Measurements from ENCODE around the gene XPNPEP2. TPM values are rescaled to one million over a fixed set of nuclear protein-coding genes. Genes with fewer than 3 reads are reported as not detected.
A peak's percentile ranks its signal among the peaks of the same experiment; 100 is the strongest.

The XPNPEP2 gene
- total RNA-seq, 1 experiment from 2014 or later = 0.10 TPM

DNA sequence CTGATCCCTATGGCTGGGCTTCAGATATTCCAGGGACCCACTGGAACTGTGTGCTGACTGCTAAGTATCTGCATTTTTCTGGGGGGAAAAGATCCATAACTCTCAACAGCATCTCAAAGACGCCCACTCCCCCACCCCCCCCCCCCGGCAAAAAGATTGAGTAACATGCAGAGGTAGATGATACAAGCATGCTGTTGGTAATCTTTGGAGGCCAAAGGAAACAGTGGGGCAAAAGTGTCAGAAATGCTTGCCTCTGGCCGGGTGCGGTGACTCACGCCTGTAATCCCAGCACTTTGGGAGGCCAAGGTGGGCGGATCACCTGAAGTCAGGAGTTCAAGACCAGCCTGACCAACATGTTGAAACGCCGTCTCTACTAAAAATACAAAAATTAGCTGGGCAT, 12.2 kb downstream of the XPNPEP2 start:
- H3K27me3 ChIP-seq (ENCODE audit: control insufficient read depth, insufficient read depth, low read length) = 0 out of 2 replicates have a peak, but pooled peaks cover 2% of the 10 kb centered on the region
- H3K36me3 ChIP-seq (replicated peaks; ENCODE audit: control insufficient read depth, insufficient read depth, low read length) = no peaks in the 10 kb centered on the region
- H3K4me3 ChIP-seq (ENCODE audit: insufficient read depth, low read depth, low read length) = no peak overlapping the region
- no peak for DNase-seq

DNA sequence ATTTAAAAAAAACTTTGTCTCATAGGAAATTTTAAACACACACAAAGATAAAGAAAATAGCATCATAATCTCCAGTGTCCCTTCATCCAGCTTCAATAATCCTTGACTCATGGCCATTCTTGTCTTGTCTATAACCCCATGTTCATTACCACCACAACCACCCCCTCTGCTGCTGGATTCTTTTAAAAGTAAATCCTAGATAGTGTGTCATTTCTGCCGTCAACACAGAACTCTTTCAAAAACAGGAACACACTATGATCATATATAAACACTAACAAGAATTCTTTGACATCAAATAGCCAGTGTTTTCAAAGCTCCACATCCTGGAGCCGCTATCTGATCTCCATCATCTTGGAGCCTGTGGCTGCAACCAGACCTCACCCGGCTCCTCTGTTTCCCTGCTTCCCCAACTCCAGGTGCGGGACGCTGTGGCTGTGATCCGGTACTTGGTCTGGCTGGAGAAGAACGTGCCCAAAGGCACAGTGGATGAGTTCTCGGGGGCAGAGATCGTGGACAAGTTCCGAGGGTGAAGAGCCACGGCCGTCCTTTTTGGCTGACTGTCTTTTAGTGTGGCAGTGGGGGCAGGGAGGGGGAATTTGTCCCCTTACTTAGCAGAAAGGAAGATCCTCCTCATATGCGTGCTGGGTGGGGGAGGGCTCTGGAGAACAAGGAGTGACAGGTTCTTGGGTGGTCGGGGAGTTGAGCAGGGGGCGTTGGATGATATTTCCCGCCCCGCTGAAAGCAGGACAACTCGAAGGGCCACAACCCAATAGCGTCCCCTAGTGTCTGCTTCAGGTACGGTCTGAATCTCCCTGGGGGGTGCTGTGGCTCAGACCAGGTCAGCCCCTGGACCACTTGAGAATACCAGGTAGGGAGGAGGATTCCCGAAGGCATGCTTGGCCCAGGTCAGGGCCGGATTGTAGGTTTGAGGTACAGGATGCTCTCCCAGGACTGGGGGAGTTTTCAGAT, 15.6 kb downstream of the XPNPEP2 start:
- peak; percentile 87 for DNase-seq
- Histone ChIP-seq H3K27me3 (ENCODE audit: control insufficient read depth, insufficient read depth, low read length) (0 out of 2 replicates have a peak, but pooled peaks cover 2% of the 10 kb centered on the region), H3K36me3 (replicated peaks; ENCODE audit: control insufficient read depth, insufficient read depth, low read length) (no peaks in the 10 kb centered on the region), H3K4me3 (ENCODE audit: insufficient read depth, low read depth, low read length) (no peak overlapping the region)

DNA sequence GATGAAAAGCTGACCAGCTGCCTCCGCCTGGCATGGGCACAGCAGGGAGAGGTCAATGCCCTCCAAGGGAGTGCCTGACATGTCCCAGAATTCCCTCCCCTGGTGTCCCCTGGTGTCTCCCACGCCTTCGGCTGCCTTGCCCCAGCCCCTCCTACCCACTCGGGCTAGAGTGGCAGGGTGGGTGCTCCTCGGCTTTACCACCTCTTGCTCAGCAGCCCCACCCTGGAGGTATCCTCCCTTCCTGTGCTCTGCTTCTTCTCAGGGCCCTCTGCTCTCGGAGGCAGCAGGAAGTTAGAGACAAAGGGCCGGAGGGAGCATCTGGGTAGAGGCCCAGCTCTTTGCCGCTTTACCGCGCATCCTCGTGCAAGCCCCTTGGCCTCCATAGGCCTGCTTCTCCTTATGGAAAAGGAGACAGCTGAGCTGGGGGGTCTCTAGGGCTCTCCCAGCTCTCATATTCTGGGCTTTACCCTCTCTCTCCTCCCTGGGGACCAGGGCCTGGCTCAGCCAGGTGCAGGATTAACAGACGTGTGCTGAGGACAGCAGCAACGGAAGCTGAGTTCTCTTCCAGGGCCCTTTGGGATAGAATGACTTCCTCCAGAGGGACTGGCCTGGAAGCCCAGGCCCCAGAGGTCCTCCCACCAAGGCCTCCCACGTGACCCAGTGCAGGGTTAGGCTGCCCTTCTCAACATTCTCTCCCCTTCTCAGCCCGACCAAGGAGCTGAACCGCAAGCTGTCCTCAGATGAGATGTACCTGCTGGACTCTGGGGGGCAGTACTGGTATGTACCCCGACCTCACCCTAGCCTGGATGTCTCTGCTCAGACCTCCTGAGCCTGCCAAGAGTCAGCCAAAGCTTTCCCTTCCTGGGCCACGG, 17.2 kb downstream of the XPNPEP2 start:
- peak; percentile 84 for DNase-seq
- no peaks in the 10 kb centered on the region for H3K36me3 ChIP-seq (replicated peaks; ENCODE audit: control insufficient read depth, insufficient read depth, low read length)
- 0 out of 2 replicates have a peak, but pooled peaks cover 2% of the 10 kb centered on the region for H3K27me3 ChIP-seq (ENCODE audit: control insufficient read depth, insufficient read depth, low read length)
- H3K4me3 ChIP-seq (ENCODE audit: insufficient read depth, low read depth, low read length) = no peak overlapping the region

DNA sequence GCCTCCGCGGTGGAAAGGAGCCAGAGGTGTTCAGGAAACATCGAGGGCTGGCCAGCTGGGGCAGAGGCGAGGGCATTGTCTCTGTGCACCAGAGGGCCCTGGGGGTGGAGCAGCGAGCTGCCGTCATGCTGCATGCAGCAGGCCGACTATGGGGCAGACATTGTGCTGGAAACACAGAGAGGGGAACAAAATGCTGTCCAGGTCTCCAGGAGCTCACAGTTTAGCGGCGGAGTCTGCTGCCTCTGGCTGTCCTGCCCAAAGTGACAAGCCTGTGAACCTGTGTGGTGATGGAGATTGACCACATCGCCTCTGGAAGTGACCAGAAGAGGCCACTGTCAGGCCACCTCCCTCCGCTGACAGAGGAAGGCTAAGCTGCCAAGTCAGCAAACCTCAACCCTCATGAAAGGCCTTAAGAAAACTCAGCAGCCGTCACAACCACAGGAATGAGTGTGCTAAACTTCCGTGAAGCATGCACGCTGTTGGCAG, 20.8 kb downstream of the XPNPEP2 start:
- Histone ChIP-seq H3K27me3 (ENCODE audit: control insufficient read depth, insufficient read depth, low read length) (no peaks in the 10 kb centered on the region), H3K36me3 (replicated peaks; ENCODE audit: control insufficient read depth, insufficient read depth, low read length) (no peaks in the 10 kb centered on the region), H3K4me3 (ENCODE audit: insufficient read depth, low read depth, low read length) (no peak overlapping the region)
- DNase-seq = no peak

DNA sequence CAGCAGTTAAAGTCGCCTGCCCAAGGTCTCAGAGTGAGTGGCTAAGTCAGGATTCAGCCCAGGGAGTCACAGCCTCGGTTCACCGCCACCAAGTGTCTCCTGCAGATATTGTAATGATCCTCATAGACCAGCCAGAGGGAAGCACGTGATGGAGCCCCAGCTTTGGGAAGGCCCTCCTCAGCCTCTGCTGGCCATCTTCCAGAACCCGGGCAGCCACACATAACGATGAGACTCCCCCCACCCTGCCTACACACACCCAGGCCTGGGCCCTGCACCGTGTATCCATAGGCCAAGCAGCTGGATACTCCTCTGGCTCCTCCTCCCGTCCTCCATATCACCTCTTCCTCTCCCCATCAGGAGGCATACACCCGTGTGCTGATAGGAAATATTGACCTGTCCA, 21.4 kb downstream of the XPNPEP2 start:
- Histone ChIP-seq H3K27me3 (ENCODE audit: control insufficient read depth, insufficient read depth, low read length) (no peaks in the 10 kb centered on the region), H3K4me3 (ENCODE audit: insufficient read depth, low read depth, low read length) (no peak overlapping the region), H3K36me3 (replicated peaks; ENCODE audit: control insufficient read depth, insufficient read depth, low read length) (no peaks in the 10 kb centered on the region)
- no peak for DNase-seq

DNA sequence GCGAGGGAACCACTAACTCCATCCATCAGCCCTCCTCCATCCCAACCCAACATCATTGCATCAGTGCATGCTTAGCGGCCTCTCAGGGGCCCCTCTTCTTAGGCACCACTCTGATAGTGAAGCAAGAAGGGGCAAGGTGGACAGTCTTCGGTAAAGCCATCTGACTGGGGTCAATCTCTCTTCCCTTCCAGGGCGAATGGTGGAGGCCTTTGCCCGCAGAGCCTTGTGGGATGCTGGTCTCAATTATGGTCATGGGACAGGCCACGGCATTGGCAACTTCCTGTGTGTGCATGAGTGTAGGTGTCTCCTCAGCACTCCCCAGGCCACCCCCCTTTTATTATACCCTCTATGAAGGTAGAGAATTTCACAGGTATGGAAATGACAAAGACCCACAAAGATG, 22.2 kb downstream of the XPNPEP2 start:
- no peak overlapping the region for H3K4me3 ChIP-seq (ENCODE audit: insufficient read depth, low read depth, low read length)
- H3K27me3 ChIP-seq (ENCODE audit: control insufficient read depth, insufficient read depth, low read length) = no peaks in the 10 kb centered on the region
- H3K36me3 ChIP-seq (replicated peaks; ENCODE audit: control insufficient read depth, insufficient read depth, low read length) = no peaks in the 10 kb centered on the region
- no peak for DNase-seq

DNA sequence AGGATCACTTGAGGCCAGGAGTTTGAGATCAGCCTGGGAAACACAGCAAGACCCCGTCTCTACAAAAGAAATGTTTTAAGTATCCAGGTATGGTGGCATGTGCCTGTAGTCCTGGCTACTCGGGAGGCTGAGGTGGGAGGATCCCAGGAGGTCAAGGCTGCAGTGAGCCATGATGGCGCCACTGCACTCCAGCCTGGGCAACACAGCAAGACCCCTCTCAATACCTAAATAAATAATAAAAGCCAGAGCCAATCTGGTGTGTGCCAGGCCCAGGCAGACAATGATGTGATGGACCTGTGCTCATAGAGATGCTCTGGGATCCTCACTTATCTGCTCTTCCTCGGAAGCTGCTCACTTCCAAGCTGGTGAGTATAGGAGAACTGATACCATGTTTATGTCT, 22.8 kb downstream of the XPNPEP2 start:
- no peak for DNase-seq
- Histone ChIP-seq H3K4me3 (ENCODE audit: insufficient read depth, low read depth, low read length) (no peak overlapping the region), H3K27me3 (ENCODE audit: control insufficient read depth, insufficient read depth, low read length) (no peaks in the 10 kb centered on the region), H3K36me3 (replicated peaks; ENCODE audit: control insufficient read depth, insufficient read depth, low read length) (no peaks in the 10 kb centered on the region)

DNA sequence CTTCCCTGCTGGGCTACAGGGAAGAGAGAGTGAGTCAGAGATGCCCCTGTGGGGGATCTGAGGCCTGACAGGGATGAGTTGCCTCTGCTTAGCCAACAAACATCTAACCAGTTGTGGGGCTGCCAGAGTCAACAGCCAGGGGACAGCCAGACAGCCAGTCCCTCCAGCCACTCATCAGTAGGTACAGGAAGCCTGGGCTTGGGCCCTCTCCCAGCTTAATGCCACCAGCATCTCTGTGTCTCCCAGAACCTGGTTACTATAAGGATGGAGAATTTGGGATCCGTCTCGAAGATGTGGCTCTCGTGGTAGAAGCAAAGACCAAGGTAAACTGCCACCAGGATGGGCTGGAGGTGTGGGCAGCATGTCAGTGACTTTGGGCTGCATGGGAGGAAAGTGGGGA, 23.7 kb downstream of the XPNPEP2 start:
- H3K4me3 ChIP-seq (ENCODE audit: insufficient read depth, low read depth, low read length) = no peak overlapping the region
- no peak for DNase-seq
- no peaks in the 10 kb centered on the region for H3K27me3 ChIP-seq (ENCODE audit: control insufficient read depth, insufficient read depth, low read length)
- no peaks in the 10 kb centered on the region for H3K36me3 ChIP-seq (replicated peaks; ENCODE audit: control insufficient read depth, insufficient read depth, low read length)

DNA sequence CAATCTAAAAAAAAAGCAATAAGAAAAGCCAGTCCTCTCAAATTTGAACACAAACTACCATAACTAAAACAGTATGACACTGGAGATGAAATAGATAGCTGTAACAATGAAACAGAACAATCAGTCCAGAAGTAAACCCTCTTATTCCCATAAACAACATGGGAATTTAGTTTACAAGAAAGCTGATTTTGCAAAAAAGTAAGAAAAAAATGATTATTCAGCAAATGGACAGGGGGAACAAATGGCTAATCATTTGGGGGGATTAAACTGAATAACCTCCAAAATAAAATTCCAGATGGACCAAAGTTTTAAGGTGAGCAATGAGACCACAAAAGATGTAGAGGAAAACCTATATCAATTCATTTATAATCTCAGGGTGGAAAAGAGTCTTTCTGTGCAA, 24.9 kb downstream of the XPNPEP2 start:
- H3K4me3 ChIP-seq (ENCODE audit: insufficient read depth, low read depth, low read length) = no peak overlapping the region
- H3K36me3 ChIP-seq (replicated peaks; ENCODE audit: control insufficient read depth, insufficient read depth, low read length) = no peaks in the 10 kb centered on the region
- DNase-seq = no peak
- no peaks in the 10 kb centered on the region for H3K27me3 ChIP-seq (ENCODE audit: control insufficient read depth, insufficient read depth, low read length)

DNA sequence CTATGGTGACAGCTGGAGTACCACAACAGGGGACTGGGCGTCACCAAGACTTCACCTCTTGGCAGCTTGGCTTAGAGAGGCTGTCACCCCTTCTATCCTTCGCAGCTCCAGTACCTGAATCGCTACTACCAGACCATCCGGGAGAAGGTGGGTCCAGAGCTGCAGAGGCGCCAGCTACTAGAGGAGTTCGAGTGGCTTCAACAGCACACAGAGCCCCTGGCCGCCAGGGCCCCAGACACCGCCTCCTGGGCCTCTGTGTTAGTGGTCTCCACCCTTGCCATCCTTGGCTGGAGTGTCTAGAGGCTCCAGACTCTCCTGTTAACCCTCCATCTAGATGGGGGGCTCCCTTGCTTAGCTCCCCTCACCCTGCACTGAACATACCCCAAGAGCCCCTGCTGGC, 29.4 kb downstream of the XPNPEP2 start:
- no peak for DNase-seq
- H3K4me3 ChIP-seq (ENCODE audit: insufficient read depth, low read depth, low read length) = no peak overlapping the region
- H3K36me3 ChIP-seq (replicated peaks; ENCODE audit: control insufficient read depth, insufficient read depth, low read length) = no peaks in the 10 kb centered on the region
- no peaks in the 10 kb centered on the region for H3K27me3 ChIP-seq (ENCODE audit: control insufficient read depth, insufficient read depth, low read length)

DNA sequence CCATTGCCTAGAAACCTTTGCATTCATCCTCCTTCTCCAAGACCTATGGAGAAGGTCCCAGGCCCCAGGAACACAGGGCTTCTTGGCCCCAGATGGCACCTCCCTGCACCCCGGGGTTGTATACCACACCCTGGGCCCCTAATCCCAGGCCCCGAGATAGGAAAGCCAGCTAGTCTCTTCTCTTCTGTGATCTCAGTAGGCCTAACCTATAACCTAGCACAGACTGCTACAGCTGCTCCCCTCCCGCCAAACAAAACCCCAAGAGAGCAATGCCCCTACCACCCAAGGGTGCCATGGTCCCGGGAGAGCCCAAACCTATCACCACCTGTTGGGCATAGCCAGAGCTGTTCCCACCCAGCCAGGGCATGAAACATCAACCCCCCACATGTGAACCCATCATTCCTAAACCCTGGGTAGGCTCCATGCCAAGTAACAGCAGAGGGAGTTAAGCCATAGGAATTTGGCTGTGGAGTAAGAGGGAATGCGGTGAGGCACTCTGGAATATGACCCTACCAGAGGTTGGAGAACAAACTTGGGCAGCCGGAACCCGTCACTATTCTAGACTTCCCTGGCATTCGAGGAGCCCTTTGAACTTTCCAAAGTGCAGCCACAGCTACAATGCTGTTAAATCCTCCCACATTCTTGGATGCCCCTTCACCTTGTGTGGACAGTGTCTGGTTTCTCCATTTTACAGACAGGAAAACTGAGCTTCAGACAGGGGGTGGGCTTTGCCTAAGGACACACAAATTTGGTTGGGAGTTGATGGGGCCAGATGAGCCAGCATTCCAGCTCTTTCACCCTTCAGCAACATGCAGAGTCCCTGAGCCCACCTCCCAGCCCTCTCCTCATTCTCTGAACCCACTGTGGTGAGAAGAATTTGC, 30.0 kb downstream of the XPNPEP2 start:
- no peaks in the 10 kb centered on the region for H3K36me3 ChIP-seq (replicated peaks; ENCODE audit: control insufficient read depth, insufficient read depth, low read length)
- H3K27me3 ChIP-seq (ENCODE audit: control insufficient read depth, insufficient read depth, low read length) = no peaks in the 10 kb centered on the region
- no peak overlapping the region for H3K4me3 ChIP-seq (ENCODE audit: insufficient read depth, low read depth, low read length)
- no peak for DNase-seq

DNA sequence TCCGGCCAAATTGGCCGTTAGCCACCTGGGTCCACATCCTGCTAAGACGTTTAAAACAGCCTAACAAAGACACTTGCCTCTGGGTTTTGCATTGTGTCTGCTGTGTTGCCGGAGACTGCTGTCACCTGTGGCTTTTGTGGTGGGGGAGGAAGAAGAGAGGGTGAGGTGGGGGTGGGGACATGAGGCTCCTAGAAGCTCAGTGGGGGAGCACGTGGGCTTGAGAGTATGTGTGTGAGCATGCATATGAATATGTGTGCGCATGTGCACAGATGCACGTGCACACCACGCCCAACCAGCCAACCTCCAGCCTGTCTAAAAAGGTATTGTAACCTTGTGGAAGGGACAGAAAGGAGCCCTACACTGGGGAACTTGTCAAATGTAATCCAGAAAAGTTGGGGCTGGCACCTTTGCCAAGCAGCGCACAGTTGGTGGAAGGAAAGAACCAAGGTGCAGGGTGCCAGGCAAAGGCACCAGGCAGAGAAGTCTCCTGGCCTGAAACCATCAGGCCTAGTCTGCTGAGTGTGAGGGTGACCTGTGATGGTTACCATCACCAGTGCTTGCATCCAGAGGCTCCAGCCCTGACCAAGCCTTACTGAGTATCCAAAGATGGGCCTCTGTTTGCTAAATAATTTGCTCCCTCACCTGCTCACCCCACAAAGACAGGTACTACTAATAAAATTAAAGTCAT, 30.8 kb downstream of the XPNPEP2 start:
- DNase-seq = no peak
- Histone ChIP-seq H3K36me3 (replicated peaks; ENCODE audit: control insufficient read depth, insufficient read depth, low read length) (no peaks in the 10 kb centered on the region), H3K4me3 (ENCODE audit: insufficient read depth, low read depth, low read length) (no peak overlapping the region), H3K27me3 (ENCODE audit: control insufficient read depth, insufficient read depth, low read length) (no peaks in the 10 kb centered on the region)

DNA sequence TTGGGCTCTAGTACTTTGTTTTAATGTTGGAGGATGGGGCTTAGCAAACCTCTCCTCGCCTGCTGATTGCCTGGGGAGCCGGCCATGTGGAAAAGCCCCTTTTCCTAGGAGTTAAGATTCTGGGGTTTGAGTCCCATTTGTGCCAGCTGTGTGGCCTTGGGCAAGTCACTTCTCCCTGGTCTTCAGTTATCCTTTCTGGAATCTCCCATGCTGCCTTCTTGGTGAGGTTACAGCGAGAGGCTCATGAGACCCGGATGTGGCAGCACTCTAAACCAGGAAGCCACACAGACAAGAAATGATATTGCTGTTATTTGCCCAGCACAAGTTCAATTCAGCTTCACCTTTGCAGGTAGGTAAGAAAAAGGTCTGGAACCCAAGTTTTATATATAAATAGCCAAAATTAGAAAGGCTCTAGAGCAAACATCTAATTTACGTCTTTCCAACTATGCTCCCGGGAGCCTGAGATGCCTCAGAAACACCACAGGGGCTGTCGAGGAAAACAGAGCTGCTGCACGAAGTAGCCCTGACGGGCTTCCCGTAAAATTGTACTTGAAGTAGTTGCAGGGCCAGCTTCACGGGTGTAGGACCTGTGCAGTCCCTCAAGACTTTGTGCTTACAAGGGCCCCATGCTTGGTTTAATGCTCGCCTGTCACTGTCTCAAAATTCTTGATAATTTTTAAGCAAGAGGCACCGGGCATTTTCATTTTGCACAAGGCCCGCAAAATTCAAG, 32.7 kb downstream of the XPNPEP2 start:
- H3K36me3 ChIP-seq (replicated peaks; ENCODE audit: control insufficient read depth, insufficient read depth, low read length) = no peaks in the 10 kb centered on the region
- H3K4me3 ChIP-seq (ENCODE audit: insufficient read depth, low read depth, low read length) = no peak overlapping the region
- no peak for DNase-seq
- no peaks in the 10 kb centered on the region for H3K27me3 ChIP-seq (ENCODE audit: control insufficient read depth, insufficient read depth, low read length)
